NB4 (cell line): Measurements from ENCODE around the gene NSD1.

Experiments used
- DNase-seq: peaks from one replicate; pipeline ENCODE4 v3.0.0; 2010; ENCODE audit warnings: low read depth
- H3K4me3 ChIP-seq: one replicate; pipeline ENCODE4 v1.5.1; 2011; ENCODE audit warnings: mild to moderate bottlenecking, low read depth, low read length, moderate library complexity
- CTCF ChIP-seq: IDR thresholded peaks from one replicate; pipeline ENCODE4 v1.5.1; 2012; ENCODE audit warnings: low read depth, low read length
- MYC ChIP-seq: IDR thresholded peaks from 2 replicates; pipeline ENCODE4 v1.6.1; 2011; ENCODE audit warnings: low read depth, low read length
- POLR2A ChIP-seq: IDR thresholded peaks from 2 replicates; pipeline ENCODE4 v1.6.1; 2011; ENCODE audit warnings: mild to moderate bottlenecking; ENCODE audit not compliant: insufficient read length; ENCODE audit errors: extremely low read depth
- TF ChIP-seq, protein P1 (sequence below): IDR thresholded peaks from 2 replicates; pipeline ENCODE4 v1.6.1; 2011; ENCODE audit warnings: low read depth, low read length

Gene NSD1

DNA sequence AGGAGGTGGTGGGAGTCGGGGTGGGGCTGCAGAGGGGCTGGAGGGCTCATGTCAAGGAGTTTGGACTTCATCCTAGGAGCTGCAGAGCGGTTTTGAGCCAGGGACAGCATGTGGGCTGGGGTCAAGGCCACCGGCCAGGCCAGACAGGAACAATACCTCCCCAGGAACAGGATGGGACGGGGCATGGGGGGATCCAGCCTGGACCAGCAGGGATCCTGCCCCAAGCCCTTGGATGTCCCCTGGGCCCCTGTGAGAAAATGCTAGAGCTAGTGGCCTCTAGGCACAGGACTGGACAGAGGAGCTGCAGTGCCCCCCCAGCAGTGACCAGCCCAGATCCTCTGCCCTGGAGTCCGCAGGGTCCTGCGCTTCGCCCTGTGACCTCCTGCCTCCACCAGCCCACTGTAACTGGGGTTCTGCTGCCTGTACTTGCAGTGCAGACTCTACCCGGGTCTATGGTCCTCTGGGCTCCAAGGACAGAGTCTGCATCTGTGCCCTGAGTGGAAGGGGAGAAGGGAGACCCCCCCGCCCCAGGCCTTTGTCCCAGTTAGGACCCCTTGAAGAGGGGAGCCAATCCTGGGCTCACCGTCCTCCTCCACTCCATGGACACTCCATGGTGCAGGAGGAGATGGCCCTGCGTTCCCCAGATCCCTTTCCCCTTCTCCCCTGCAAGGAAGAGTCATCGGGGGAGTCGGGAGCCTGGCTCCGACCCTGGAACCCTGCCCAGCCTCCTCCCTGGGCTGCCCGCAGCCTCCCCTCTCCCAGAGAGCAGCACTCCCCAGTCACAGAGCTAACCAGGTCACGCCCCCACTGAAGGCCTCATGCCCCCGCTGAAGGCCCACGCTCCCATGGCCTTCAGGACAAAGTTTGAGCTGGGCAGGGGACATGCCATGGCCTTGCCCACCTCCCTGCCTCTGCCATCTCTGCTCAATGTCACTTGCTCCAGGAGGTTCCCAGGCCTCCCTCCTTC lies 181.1 kb downstream of the NSD1 start:
- TF ChIP-seq POLR2A (no peak), MYC (no peak), CTCF (no peak)
- TF ChIP-seq, protein P1, sequence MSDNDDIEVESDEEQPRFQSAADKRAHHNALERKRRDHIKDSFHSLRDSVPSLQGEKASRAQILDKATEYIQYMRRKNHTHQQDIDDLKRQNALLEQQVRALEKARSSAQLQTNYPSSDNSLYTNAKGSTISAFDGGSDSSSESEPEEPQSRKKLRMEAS = no peak
- H3K4me3 ChIP-seq = no peak overlapping the region
- no peak for DNase-seq

DNA sequence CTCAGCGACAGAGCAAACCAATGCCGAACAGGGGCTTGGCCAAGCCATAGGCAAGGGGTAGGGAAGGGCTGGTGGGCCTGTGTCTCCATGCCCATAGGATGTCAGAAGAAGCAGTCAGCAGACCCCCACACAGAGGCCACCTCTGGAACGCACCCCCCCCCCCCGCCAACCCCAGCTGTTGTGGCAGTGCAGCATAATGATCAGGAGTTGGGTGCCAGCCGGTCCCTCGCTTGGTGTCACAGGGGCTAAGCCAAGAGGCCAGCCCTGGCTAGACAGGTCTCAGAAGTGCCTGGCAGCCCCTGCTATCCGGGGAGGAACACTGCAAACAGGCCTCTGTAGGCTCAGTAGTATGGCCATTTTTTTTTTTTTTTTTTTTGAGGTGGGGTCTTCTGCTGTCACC lies 181.8 kb downstream of the NSD1 start:
- TF ChIP-seq MYC (no peak), POLR2A (no peak), CTCF (no peak)
- TF ChIP-seq, protein P1 = no peak
- no peak for DNase-seq
- no peak overlapping the region for H3K4me3 ChIP-seq

DNA sequence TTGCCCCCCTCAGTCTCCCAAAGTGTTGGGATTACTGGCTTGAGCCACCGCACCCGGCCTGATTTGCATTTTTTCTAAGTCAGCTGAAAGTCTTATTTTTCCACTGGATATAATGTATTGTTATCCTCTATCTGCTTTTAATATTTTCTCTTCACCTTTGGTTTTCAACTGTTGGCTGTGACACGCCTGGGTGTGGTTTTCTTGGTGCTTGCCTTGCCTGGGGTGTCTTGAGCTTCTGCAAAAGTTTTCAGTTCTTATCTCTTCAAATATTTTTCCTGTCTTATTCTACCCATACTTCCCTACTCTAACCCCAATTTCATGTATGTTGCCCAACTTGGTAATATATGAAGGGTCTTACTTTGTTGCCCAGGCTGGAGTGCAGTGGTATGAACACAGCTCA lies 182.4 kb downstream of the NSD1 start:
- DNase-seq = no peak
- no peak for TF ChIP-seq MYC
- TF ChIP-seq, protein P1 = no peak
- no peak for TF ChIP-seq POLR2A
- no peak for TF ChIP-seq CTCF

DNA sequence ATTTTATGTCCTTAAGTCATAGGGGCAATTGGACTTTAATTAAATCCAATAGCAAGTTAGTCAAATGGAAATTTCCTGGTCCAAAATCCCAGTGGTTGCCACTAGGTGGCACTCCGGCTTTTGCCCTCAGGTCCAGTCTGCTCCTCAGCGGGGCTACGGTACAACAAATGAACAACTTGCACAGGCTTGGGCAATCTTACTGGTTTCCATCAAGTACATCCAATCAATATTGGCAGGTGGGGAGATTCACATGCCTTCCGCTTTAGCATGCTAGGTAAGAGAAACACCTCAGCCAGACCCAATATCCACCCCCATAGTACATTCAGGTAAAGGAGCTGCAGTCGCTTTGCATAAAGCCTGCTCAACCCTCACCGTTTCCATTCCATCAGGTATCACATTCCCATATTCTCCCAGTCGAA lies 184.4 kb downstream of the NSD1 start:
- DNase-seq = peak; percentile 82
- no peak overlapping the region for H3K4me3 ChIP-seq
- TF ChIP-seq CTCF (peak; percentile 85), MYC (no peak; the same call in 1 of the 2 replicates), POLR2A (no peak)
- TF ChIP-seq, protein P1 = no peak

More for the DNA sequence above, 182.4 kb downstream of the NSD1 start:
- no peak overlapping the region for H3K4me3 ChIP-seq

GRCh38 chr5:177319913-177320588 lies 186.5 kb downstream of the NSD1 start:
- no peak overlapping the region for H3K4me3 ChIP-seq
- no peak for TF ChIP-seq POLR2A
- TF ChIP-seq CTCF = no peak
- TF ChIP-seq, protein P1 = no peak
- no peak for TF ChIP-seq MYC
- DNase-seq = no peak
